ENCODE results near the gene SIX4. TPM values are rescaled to one million over a fixed set of nuclear protein-coding genes. Genes with fewer than 3 reads are reported as not detected.

The SIX4 gene
- total RNA-seq, 1 experiment from 2014 or later: 17.3 TPM

DNA sequence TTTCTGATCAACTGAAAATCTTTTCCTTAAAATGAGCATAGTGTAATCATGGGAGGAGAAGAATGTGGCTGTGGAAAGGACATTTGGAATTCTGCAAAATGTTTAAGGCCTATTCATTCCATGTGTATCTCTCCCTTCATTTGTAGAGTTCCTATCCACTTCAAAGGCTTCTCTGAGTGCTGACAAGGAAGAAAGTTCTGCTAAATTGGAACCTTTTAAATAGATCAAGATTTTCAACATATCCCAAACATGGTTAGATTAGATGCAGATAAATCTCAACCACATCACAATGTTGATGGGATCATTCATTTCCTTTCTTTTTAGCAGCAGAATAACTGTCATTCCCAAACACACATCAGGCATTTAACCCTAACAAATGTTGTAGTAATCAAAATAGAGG lies 46.5 kb downstream of the SIX4 start:
- ATAC-seq (no peak), DNase-seq (ENCODE audit: low read depth, low spot score) (no peak)
- H3K36me3 ChIP-seq (ENCODE audit: control insufficient read depth, insufficient read depth, low read length): no peaks in the 10 kb centered on the region
- intact Hi-C loops (cut with micrococcal nuclease; ENCODE audit: unreplicated experiment): no loop called here
- H3K9me3 ChIP-seq (ENCODE audit: control insufficient read depth, insufficient read depth, low read depth, low read length): no peaks in the 10 kb centered on the region
- H3K27me3 ChIP-seq (ENCODE audit: control insufficient read depth, insufficient read depth, low read length): no peaks in the 10 kb centered on the region
- no peaks in the 10 kb centered on the region for H3K4me1 ChIP-seq (ENCODE audit: control insufficient read depth, insufficient read depth, low read length)
- ChIA-PET CTCF (no interaction called here), POLR2A (no interaction called here)
- TF ChIP-seq, protein P1, sequence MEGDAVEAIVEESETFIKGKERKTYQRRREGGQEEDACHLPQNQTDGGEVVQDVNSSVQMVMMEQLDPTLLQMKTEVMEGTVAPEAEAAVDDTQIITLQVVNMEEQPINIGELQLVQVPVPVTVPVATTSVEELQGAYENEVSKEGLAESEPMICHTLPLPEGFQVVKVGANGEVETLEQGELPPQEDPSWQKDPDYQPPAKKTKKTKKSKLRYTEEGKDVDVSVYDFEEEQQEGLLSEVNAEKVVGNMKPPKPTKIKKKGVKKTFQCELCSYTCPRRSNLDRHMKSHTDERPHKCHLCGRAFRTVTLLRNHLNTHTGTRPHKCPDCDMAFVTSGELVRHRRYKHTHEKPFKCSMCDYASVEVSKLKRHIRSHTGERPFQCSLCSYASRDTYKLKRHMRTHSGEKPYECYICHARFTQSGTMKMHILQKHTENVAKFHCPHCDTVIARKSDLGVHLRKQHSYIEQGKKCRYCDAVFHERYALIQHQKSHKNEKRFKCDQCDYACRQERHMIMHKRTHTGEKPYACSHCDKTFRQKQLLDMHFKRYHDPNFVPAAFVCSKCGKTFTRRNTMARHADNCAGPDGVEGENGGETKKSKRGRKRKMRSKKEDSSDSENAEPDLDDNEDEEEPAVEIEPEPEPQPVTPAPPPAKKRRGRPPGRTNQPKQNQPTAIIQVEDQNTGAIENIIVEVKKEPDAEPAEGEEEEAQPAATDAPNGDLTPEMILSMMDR (IDR thresholded peaks at IDR 0.05): no peak
- TF ChIP-seq TCF7L2 (IDR thresholded peaks at IDR 0.05; ENCODE audit: low read depth, low read length) (no peak), SIN3A (IDR thresholded peaks at IDR 0.05; ENCODE audit: borderline replicate concordance, insufficient read depth, low read depth, low read length) (no peak), POLR2AphosphoS5 (IDR thresholded peaks at IDR 0.05; ENCODE audit: low read depth, low read length) (no peak)
- TF ChIP-seq, protein P2, sequence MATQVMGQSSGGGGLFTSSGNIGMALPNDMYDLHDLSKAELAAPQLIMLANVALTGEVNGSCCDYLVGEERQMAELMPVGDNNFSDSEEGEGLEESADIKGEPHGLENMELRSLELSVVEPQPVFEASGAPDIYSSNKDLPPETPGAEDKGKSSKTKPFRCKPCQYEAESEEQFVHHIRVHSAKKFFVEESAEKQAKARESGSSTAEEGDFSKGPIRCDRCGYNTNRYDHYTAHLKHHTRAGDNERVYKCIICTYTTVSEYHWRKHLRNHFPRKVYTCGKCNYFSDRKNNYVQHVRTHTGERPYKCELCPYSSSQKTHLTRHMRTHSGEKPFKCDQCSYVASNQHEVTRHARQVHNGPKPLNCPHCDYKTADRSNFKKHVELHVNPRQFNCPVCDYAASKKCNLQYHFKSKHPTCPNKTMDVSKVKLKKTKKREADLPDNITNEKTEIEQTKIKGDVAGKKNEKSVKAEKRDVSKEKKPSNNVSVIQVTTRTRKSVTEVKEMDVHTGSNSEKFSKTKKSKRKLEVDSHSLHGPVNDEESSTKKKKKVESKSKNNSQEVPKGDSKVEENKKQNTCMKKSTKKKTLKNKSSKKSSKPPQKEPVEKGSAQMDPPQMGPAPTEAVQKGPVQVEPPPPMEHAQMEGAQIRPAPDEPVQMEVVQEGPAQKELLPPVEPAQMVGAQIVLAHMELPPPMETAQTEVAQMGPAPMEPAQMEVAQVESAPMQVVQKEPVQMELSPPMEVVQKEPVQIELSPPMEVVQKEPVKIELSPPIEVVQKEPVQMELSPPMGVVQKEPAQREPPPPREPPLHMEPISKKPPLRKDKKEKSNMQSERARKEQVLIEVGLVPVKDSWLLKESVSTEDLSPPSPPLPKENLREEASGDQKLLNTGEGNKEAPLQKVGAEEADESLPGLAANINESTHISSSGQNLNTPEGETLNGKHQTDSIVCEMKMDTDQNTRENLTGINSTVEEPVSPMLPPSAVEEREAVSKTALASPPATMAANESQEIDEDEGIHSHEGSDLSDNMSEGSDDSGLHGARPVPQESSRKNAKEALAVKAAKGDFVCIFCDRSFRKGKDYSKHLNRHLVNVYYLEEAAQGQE (IDR thresholded peaks at IDR 0.05; ENCODE audit: insufficient read depth in 1 of 2, low read depth in 2 of 2, low read length in 1 of 2): no peak
- no peak overlapping the region for H3K27ac ChIP-seq (ENCODE audit: low read length)
- BruUV-seq (replicated peaks): no TSS peak
- in situ Hi-C loops (cut with HindIII; ENCODE audit: low pct_unique_long_range_greater_than_20kb, low sequenced_read_pairs): no loop called here
- no peak overlapping the region for H3K4me3 ChIP-seq (ENCODE audit: low read depth in 2 of 2, low read length in 2 of 2)

GRCh38 chr14:60670989-60671388 lies 53.2 kb downstream of the SIX4 start:
- no TSS peak for BruUV-seq (replicated peaks)
- POLR2A ChIA-PET: no interaction called here

More at GRCh38 chr14:60670989-60671388, 53.2 kb downstream of the SIX4 start:
- Histone ChIP-seq H3K9me3 (ENCODE audit: control insufficient read depth, insufficient read depth, low read depth, low read length) (no peaks in the 10 kb centered on the region), H3K4me1 (ENCODE audit: control insufficient read depth, insufficient read depth, low read length) (no peaks in the 10 kb centered on the region), H3K4me3 (ENCODE audit: low read depth in 2 of 2, low read length in 2 of 2) (no peak overlapping the region), H3K27ac (ENCODE audit: low read length) (no peak overlapping the region), H3K27me3 (ENCODE audit: control insufficient read depth, insufficient read depth, low read length) (no peaks in the 10 kb centered on the region), H3K36me3 (ENCODE audit: control insufficient read depth, insufficient read depth, low read length) (no peaks in the 10 kb centered on the region)
- no peak for ATAC-seq
- TF ChIP-seq, protein P1 (IDR thresholded peaks at IDR 0.05): no peak
- TF ChIP-seq, protein P2 (IDR thresholded peaks at IDR 0.05; ENCODE audit: insufficient read depth in 1 of 2, low read depth in 2 of 2, low read length in 1 of 2): no peak
- TF ChIP-seq SIN3A (IDR thresholded peaks at IDR 0.05; ENCODE audit: borderline replicate concordance, insufficient read depth, low read depth, low read length) (no peak), POLR2AphosphoS5 (IDR thresholded peaks at IDR 0.05; ENCODE audit: low read depth, low read length) (no peak)
- CTCF ChIA-PET: no interaction called here
- intact Hi-C loops (cut with micrococcal nuclease; ENCODE audit: unreplicated experiment): no loop called here
- in situ Hi-C loops (cut with HindIII; ENCODE audit: low pct_unique_long_range_greater_than_20kb, low sequenced_read_pairs): no loop called here
- DNase-seq (ENCODE audit: low read depth, low spot score): no peak

Data from Panc1 (cell line).